H1 (cell line): Measurements from ENCODE around the gene CREG2. TPM values are rescaled to one million over a fixed set of nuclear protein-coding genes. Genes with fewer than 3 reads are reported as not detected.

Experiments
- BCL11A ChIP-seq, 2 experiments: IDR thresholded peaks; one replicate each; pipeline ENCODE4 v1.6.1; 2011; ENCODE audit warnings: low read depth in 2 of 2, low read length in 2 of 2, mild to moderate bottlenecking in 2 of 2
- YY1 ChIP-seq: IDR thresholded peaks from 2 replicates; pipeline ENCODE4 v1.6.1; 2011; ENCODE audit warnings: low read depth, mild to moderate bottlenecking, low read length
- polyA plus RNA-seq, 7 experiments: library from polyadenylated mRNA; depleted of rRNA in 3 of 7; stranded (reverse) in 5 of 7; unstranded in 2 of 7; fragments of >200 nt in 5 of 7; fragments of 200-250 nt in 2 of 7; gene quantifications; 1 replicate in 5 of 7; 2 replicates in 1 of 7; 4 replicates in 1 of 7; pipeline versions ENCODE4 v1.2.1 to v1.2.3, GENCODE V29; 2011 to 2013; ENCODE audit warnings: missing spikeins in 2 of 7, mixed read lengths in 2 of 7
- total RNA-seq: library from RNA; stranded (reverse); fragmentation: NEBNext Ultra II Directional; extraction: Animal tissue kit (Norgen Biotek cat#: 25700); gene quantifications from 2 replicates; pipeline ENCODE4 v1.2.1, GENCODE V29; 2021
- TF ChIP-seq, protein P1 (sequence below): fragments of 300-600 bp; sonication (generic); IDR thresholded peaks from 2 replicates; pipeline ENCODE4 v1.7.1; 2012; ENCODE audit warnings: low read length, moderate library complexity, mild to moderate bottlenecking, inconsistent platforms; ENCODE audit not compliant: insufficient replicate concordance

The CREG2 gene
- total and polyA plus RNA-seq, 2 of the 8 experiments (the other 6 are each of a cell fraction or from before 2014, with no cell fraction given) = 2.0 to 2.2 TPM

DNA sequence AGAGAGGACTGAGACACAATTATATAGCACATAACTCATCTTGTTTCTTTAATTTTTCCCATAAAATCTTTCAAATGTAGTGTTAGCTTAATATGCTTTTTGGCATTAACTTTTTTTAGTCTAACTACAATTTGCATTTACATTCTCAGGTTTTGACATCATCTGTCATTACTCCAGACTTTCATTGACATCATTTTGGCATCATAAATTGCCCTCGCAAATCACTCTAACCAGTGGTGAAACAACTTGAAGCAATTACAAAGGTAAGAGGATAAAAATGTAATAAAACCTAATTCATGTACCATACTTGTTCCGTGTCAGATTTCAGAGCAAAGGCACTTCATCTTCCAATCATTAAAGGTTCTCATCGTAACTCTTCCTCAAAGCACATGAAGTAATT lies 46.2 kb upstream of the CREG2 start (continued):
- TF ChIP-seq, protein P1, sequence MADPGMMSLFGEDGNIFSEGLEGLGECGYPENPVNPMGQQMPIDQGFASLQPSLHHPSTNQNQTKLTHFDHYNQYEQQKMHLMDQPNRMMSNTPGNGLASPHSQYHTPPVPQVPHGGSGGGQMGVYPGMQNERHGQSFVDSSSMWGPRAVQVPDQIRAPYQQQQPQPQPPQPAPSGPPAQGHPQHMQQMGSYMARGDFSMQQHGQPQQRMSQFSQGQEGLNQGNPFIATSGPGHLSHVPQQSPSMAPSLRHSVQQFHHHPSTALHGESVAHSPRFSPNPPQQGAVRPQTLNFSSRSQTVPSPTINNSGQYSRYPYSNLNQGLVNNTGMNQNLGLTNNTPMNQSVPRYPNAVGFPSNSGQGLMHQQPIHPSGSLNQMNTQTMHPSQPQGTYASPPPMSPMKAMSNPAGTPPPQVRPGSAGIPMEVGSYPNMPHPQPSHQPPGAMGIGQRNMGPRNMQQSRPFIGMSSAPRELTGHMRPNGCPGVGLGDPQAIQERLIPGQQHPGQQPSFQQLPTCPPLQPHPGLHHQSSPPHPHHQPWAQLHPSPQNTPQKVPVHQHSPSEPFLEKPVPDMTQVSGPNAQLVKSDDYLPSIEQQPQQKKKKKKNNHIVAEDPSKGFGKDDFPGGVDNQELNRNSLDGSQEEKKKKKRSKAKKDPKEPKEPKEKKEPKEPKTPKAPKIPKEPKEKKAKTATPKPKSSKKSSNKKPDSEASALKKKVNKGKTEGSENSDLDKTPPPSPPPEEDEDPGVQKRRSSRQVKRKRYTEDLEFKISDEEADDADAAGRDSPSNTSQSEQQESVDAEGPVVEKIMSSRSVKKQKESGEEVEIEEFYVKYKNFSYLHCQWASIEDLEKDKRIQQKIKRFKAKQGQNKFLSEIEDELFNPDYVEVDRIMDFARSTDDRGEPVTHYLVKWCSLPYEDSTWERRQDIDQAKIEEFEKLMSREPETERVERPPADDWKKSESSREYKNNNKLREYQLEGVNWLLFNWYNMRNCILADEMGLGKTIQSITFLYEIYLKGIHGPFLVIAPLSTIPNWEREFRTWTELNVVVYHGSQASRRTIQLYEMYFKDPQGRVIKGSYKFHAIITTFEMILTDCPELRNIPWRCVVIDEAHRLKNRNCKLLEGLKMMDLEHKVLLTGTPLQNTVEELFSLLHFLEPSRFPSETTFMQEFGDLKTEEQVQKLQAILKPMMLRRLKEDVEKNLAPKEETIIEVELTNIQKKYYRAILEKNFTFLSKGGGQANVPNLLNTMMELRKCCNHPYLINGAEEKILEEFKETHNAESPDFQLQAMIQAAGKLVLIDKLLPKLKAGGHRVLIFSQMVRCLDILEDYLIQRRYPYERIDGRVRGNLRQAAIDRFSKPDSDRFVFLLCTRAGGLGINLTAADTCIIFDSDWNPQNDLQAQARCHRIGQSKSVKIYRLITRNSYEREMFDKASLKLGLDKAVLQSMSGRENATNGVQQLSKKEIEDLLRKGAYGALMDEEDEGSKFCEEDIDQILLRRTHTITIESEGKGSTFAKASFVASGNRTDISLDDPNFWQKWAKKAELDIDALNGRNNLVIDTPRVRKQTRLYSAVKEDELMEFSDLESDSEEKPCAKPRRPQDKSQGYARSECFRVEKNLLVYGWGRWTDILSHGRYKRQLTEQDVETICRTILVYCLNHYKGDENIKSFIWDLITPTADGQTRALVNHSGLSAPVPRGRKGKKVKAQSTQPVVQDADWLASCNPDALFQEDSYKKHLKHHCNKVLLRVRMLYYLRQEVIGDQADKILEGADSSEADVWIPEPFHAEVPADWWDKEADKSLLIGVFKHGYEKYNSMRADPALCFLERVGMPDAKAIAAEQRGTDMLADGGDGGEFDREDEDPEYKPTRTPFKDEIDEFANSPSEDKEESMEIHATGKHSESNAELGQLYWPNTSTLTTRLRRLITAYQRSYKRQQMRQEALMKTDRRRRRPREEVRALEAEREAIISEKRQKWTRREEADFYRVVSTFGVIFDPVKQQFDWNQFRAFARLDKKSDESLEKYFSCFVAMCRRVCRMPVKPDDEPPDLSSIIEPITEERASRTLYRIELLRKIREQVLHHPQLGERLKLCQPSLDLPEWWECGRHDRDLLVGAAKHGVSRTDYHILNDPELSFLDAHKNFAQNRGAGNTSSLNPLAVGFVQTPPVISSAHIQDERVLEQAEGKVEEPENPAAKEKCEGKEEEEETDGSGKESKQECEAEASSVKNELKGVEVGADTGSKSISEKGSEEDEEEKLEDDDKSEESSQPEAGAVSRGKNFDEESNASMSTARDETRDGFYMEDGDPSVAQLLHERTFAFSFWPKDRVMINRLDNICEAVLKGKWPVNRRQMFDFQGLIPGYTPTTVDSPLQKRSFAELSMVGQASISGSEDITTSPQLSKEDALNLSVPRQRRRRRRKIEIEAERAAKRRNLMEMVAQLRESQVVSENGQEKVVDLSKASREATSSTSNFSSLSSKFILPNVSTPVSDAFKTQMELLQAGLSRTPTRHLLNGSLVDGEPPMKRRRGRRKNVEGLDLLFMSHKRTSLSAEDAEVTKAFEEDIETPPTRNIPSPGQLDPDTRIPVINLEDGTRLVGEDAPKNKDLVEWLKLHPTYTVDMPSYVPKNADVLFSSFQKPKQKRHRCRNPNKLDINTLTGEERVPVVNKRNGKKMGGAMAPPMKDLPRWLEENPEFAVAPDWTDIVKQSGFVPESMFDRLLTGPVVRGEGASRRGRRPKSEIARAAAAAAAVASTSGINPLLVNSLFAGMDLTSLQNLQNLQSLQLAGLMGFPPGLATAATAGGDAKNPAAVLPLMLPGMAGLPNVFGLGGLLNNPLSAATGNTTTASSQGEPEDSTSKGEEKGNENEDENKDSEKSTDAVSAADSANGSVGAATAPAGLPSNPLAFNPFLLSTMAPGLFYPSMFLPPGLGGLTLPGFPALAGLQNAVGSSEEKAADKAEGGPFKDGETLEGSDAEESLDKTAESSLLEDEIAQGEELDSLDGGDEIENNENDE = no peak
- TF ChIP-seq YY1 (no peak), BCL11A (IDR thresholded peaks at IDR 0.05; ENCODE audit: low read depth in 2 of 2, low read length in 2 of 2) (no peak)
